Measurements from ENCODE around the gene APPL2.

DNA sequence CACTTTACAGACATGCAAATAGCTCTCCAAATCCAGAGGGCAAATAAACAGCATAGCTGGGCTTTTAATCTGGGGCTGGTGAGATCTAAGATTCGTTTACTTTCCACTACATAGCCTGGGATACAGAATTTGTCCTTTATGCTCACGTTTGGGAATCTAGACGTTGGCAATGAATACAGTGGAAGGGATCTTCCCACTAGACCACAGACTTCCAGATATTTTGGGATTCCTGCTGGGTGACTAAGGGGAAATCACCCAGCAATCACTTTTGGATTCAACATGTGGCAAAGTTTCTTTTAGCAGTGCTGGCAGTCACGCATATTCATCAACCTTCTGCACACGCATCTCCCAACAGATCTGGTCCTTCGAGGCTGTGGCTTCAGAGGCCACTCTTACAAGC lies 23.5 kb downstream of the APPL2 start:
- TF ChIP-seq, protein P1, sequence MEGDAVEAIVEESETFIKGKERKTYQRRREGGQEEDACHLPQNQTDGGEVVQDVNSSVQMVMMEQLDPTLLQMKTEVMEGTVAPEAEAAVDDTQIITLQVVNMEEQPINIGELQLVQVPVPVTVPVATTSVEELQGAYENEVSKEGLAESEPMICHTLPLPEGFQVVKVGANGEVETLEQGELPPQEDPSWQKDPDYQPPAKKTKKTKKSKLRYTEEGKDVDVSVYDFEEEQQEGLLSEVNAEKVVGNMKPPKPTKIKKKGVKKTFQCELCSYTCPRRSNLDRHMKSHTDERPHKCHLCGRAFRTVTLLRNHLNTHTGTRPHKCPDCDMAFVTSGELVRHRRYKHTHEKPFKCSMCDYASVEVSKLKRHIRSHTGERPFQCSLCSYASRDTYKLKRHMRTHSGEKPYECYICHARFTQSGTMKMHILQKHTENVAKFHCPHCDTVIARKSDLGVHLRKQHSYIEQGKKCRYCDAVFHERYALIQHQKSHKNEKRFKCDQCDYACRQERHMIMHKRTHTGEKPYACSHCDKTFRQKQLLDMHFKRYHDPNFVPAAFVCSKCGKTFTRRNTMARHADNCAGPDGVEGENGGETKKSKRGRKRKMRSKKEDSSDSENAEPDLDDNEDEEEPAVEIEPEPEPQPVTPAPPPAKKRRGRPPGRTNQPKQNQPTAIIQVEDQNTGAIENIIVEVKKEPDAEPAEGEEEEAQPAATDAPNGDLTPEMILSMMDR (IDR thresholded peaks at IDR 0.05; ENCODE audit: low read length), result no peak
- TF ChIP-seq EZH2 (IDR thresholded peaks at IDR 0.05; ENCODE audit: borderline replicate concordance, low read length), result no peak

All from OCI-LY1 (cell line).